Retinal pigment epithelial cell (primary cell): ENCODE measurements around the gene SDCCAG8.

Experiments
- DNase-seq: peaks from one replicate; pipeline ENCODE4 v3.0.0-alpha.2; 2010; ENCODE audit warnings: low read depth
- H3K4me3 ChIP-seq: 2 replicates; pipeline ENCODE4 v1.5.1; 2011; ENCODE audit warnings: mild to moderate bottlenecking, low read length, control low read depth, moderate library complexity
- TF ChIP-seq, protein P1 (sequence below): conservative IDR thresholded peaks from 2 replicates; pipeline ENCODE4 v1.5.1; 2011; ENCODE audit warnings: low read depth, low read length, control low read depth, inconsistent platforms

Gene SDCCAG8

DNA sequence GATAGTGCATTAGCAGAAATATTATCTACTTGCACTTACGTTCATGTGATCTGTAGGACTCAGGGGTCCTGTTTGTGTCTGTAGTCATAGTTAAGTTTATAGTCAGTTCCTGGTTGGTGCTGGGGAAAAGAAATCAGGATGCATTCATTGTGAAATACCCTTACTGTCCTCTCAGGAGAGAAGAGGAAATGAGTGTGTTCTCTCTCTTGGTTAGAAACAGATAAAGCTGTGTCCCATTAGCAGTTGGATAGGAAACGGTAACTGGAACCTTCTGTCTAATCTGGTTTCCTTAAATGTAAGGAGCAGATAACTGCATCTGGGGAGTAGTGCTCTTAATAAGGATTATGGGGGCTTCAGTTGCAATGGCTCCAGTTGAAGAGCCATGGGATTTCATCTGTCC lies 8.9 kb downstream of the SDCCAG8 start:
- H3K4me3 ChIP-seq, result no peak overlapping the region
- DNase-seq, result no peak

DNA sequence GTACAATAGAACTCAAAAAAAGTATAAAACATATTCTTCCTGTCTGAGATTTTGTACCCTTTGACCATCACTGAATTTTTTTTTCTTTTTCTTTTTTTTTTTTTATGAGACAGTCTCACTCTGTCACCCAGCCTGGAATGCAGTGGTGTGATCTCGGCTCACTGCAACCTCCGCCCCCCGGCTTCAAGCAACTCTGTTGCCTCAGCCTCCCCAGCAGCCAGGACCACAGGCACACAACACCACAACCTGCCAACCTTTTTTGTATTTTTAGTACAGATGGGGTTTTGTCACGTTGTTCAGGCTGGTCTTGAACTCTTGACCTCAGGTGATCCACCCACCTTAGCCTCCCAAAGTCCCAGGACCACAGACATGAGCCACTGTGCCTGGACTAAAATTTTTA lies 10.4 kb downstream of the SDCCAG8 start:
- H3K4me3 ChIP-seq, result no peak overlapping the region
- no peak for DNase-seq
- TF ChIP-seq, protein P1, sequence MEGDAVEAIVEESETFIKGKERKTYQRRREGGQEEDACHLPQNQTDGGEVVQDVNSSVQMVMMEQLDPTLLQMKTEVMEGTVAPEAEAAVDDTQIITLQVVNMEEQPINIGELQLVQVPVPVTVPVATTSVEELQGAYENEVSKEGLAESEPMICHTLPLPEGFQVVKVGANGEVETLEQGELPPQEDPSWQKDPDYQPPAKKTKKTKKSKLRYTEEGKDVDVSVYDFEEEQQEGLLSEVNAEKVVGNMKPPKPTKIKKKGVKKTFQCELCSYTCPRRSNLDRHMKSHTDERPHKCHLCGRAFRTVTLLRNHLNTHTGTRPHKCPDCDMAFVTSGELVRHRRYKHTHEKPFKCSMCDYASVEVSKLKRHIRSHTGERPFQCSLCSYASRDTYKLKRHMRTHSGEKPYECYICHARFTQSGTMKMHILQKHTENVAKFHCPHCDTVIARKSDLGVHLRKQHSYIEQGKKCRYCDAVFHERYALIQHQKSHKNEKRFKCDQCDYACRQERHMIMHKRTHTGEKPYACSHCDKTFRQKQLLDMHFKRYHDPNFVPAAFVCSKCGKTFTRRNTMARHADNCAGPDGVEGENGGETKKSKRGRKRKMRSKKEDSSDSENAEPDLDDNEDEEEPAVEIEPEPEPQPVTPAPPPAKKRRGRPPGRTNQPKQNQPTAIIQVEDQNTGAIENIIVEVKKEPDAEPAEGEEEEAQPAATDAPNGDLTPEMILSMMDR, result no peak

More for the DNA sequence above, 8.9 kb downstream of the SDCCAG8 start:
- TF ChIP-seq, protein P1, result no peak

DNA sequence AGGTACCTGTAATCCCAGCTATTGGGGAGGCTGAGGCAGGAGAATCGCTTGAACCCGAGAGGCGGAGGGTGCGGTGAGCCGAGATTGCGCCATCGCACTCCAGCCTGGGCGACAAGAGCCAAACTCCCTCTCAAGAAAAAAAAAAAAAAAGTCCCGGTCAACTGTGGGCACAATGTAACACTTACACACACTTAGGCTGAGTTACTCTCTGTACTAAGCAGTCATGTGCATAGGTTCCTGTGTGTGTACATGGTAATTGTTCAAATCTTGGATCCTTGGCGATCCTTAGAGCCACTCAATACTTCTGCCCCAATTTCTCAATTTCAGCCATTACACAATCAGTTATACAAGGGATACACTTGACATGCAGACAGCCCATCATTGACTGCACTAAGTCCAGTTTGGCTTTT lies 11.6 kb downstream of the SDCCAG8 start:
- no peak overlapping the region for H3K4me3 ChIP-seq
- TF ChIP-seq, protein P1, result no peak
- DNase-seq, result no peak

DNA sequence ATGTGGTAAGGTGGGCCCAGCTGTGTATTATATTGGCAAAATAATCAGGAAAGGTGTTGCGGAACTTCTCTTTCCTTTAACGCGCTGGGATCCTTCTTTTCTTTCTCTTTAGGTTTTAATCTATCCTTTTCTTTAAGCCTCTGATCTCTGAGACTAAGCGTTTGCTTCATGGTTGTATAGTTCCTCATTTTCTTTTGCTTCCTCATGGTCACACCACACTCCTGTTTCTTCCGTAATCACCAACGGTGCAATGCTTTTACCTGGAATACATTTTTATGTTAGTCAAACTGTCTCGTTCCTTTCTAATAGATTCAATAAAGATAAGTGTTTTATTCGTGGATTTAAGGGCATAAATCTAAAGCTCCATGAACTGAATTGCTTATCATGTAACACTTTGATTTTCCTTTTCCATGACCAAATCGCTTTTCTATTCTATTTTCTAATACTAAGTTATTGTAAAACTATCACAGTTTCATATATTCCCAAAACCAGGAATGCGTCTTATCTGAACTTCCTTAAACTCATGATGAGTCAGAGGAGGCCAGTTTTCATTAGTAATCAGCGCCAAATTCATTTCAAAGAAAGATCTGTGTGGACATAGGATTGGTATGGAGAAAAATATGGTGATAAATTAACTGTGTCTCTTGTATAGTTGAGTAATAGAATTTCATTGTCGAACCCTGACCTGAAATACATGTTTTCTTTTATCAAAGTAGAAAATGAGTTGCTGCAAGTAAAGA lies 12.2 kb downstream of the SDCCAG8 start:
- no peak for DNase-seq
- no peak overlapping the region for H3K4me3 ChIP-seq
- TF ChIP-seq, protein P1, result no peak

DNA sequence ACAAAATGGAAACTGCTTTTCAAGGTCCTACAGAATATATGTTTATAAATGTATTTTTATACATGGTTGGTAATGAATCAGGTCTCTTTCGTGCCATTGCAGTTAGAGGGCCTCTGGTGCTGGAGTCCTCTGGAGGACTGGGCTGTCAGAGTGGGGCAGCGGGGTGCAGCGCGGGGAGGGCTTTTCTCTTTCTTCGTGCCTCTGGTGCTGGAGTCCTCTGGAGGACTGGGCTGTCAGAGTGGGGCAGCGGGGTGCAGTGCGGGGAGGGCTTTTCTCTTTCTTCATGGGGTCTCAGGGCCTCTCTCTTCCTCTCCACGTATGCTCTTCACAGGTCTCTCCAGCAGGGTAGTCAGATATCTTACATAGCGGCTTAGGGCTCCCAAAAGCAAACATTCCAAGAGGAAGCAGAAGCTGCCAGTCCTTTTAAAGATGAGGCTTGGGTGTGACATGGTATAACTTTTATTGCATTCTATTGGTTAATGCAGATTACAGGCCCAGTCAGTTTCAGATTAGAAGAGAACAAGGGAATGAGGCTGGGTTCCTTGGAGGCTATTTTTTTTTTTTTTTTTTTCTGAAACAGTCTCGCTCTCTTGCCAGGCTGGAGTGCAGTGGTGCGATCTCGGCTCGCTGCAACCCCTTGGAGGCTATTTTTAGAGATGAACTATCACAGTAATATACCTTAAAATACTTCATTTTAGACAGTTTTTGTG lies 13.1 kb downstream of the SDCCAG8 start:
- DNase-seq, result no peak
- TF ChIP-seq, protein P1, result no peak
- no peak overlapping the region for H3K4me3 ChIP-seq

DNA sequence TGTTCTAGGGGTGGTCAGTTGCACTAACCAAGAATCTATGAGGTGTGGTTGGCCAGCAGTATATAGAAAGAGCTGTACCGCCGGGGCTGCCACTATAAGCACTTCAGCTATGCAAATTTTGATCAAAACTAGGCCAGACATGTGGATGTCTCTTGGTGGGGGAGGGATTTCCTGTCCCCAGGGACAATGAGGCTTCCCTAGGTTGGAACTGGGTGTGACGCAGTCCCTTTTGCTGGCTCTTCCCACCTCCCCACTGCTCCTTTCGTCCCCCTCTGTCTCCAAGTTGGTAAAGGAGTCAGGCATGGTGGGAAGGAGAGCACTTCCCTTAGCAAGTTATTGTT lies 13.6 kb downstream of the SDCCAG8 start:
- TF ChIP-seq, protein P1, result no peak

More for the DNA sequence above, 13.6 kb downstream of the SDCCAG8 start:
- no peak for DNase-seq
- no peak overlapping the region for H3K4me3 ChIP-seq
